ENCODE results near the gene MDM4. TPM values are rescaled to one million over a fixed set of nuclear protein-coding genes. Genes with fewer than 3 reads are reported as not detected.

Gene MDM4
- total RNA-seq, 4 donors from 2014 or later, result 21.6 to 51.1 (median 28.5) TPM

DNA sequence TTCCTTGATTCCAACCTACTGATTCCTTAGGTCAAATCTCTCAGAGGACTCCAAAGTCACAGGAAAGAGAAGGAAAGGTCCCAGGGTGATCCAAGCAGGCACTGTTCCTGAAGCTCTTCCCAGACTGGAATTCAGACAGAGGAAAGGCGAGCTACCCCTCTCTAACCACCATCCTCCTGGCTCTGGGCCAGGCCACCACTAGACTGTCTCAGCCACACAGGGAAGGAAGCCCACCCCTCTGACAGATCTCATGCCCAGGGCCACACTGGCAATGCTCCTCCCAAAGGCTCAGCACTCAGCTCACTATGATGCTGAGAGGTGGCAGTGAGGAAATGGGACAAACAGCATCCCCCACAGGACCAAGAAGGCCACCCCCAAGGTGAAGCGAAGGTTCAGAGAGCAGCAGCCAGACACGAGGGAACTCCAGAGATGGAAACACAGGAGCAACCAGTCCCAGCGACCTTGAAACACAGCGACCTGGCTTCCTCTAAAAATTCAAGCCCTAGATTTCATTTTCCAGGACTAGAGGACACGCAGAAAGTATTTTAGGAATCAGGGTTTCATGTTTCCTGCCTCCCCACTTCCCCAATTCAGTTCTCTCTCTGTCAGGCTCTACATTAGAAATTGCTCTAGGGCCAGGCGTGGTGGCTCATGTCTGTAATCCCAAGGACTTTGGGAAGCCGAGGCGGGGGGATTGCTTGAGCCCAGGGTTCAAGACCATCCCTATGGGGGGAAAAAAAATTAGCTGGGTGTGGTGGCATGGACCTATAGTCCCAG lies 40.4 kb upstream of the MDM4 start:
- Histone ChIP-seq H3K27ac (replicated peaks in 1 of 4) (peak overlapping the region in 1 of 4 donors; percentile 39), H3K27me3 (no peaks in the 10 kb centered on the region), H3K4me1 (peaks cover 56 to 57% (median 57%) of the 10 kb centered on the region in 4 donors), H3K9me3 (no peaks in the 10 kb centered on the region), H3K4me3 (no peak overlapping the region), H3K36me3 (no peaks in the 10 kb centered on the region)
- intact Hi-C loops (cut with DNase I), result no loop called here
- TF ChIP-seq, protein P1, sequence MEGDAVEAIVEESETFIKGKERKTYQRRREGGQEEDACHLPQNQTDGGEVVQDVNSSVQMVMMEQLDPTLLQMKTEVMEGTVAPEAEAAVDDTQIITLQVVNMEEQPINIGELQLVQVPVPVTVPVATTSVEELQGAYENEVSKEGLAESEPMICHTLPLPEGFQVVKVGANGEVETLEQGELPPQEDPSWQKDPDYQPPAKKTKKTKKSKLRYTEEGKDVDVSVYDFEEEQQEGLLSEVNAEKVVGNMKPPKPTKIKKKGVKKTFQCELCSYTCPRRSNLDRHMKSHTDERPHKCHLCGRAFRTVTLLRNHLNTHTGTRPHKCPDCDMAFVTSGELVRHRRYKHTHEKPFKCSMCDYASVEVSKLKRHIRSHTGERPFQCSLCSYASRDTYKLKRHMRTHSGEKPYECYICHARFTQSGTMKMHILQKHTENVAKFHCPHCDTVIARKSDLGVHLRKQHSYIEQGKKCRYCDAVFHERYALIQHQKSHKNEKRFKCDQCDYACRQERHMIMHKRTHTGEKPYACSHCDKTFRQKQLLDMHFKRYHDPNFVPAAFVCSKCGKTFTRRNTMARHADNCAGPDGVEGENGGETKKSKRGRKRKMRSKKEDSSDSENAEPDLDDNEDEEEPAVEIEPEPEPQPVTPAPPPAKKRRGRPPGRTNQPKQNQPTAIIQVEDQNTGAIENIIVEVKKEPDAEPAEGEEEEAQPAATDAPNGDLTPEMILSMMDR (IDR thresholded peaks at IDR 0.05), result no peak
- TF ChIP-seq POLR2A (IDR thresholded peaks at IDR 0.05; ENCODE audit: low read depth) (no peak), POLR2AphosphoS5 (IDR thresholded peaks at IDR 0.05) (no peak), EP300 (IDR thresholded peaks at IDR 0.05) (no peak)
- 80% methylated on average over 9 of the region's 9 CpGs for WGBS
- no peak for DNase-seq (ENCODE audit: extremely low spot score)

GRCh38 chr1:204476563-204476962 lies 39.6 kb upstream of the MDM4 start:
- WGBS, result 81% methylated on average over 5 of the region's 5 CpGs
- H3K36me3 ChIP-seq, result no peaks in the 10 kb centered on the region
- H3K27me3 ChIP-seq, result no peaks in the 10 kb centered on the region
- H3K4me3 ChIP-seq, result no peak overlapping the region
- TF ChIP-seq POLR2A (IDR thresholded peaks at IDR 0.05; ENCODE audit: low read depth) (no peak), POLR2AphosphoS5 (IDR thresholded peaks at IDR 0.05) (no peak), EP300 (IDR thresholded peaks at IDR 0.05) (no peak)
- TF ChIP-seq, protein P1 (IDR thresholded peaks at IDR 0.05), result no peak
- H3K9me3 ChIP-seq, result no peaks in the 10 kb centered on the region
- intact Hi-C loops (cut with DNase I), result no loop called here
- DNase-seq (ENCODE audit: extremely low spot score), result no peak
- no peak overlapping the region for H3K27ac ChIP-seq (replicated peaks in 1 of 4)
- H3K4me1 ChIP-seq, result peaks cover 63 to 65% (median 64%) of the 10 kb centered on the region in 4 donors

- Histone ChIP-seq H3K4me3 (no peak overlapping the region), H3K9me3 (no peaks in the 10 kb centered on the region), H3K4me1 (peaks cover 69 to 71% (median 70%) of the 10 kb centered on the region in 4 donors), H3K27ac (replicated peaks in 1 of 4) (no peak overlapping the region), H3K27me3 (no peaks in the 10 kb centered on the region), H3K36me3 (no peaks in the 10 kb centered on the region)
- 52% methylated on average over 4 of the region's 5 CpGs for WGBS
- intact Hi-C loops (cut with DNase I), result no loop called here
- DNase-seq (ENCODE audit: extremely low spot score), result no peak
- TF ChIP-seq POLR2AphosphoS5 (IDR thresholded peaks at IDR 0.05) (no peak), POLR2A (IDR thresholded peaks at IDR 0.05; ENCODE audit: low read depth) (no peak), EP300 (IDR thresholded peaks at IDR 0.05) (no peak)
- TF ChIP-seq, protein P1 (IDR thresholded peaks at IDR 0.05), result no peak
These were observed 39.0 kb upstream of the MDM4 start for GRCh38 chr1:204477036-204477740.

DNA sequence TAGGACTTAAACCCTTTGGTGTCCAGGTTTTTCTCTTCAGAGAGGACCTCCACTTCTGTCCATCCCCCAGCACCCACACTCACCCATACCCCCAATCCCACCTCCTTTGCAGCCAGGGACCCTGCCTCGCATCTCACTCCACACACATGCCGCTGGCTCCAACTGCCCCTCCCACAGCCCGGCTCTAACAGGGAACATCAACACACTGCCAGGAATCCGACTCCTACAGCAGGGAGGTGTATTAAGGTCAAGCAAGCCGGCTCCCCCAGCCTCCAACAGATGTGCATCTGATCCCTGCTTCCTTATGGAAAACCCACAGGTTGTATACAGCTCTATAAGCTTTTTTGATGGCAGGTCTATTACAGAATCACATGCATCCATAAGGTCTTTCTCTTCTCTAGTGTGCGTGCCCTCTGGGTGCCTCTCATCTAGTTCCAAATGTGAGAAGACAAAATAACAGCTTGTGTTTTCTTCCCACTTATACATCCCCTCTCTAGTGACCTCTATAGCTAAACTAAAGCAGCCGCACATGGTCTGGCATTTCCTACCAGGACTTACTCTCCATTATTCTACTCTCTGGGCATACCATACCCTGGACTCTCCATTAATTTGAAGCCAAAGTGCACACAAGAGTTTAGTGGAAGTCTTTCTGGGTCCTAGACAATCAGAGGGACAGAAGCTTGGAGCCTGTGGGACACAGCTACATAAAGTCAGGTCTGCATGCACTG lies 37.9 kb upstream of the MDM4 start:
- peaks cover 78 to 82% (median 79%) of the 10 kb centered on the region in 4 donors for H3K4me1 ChIP-seq
- TF ChIP-seq, protein P1 (IDR thresholded peaks at IDR 0.05), result no peak
- no peak for TF ChIP-seq POLR2AphosphoS5 (IDR thresholded peaks at IDR 0.05)
- TF ChIP-seq EP300 (IDR thresholded peaks at IDR 0.05), result no peak
- TF ChIP-seq POLR2A (IDR thresholded peaks at IDR 0.05; ENCODE audit: low read depth), result no peak
- no peak overlapping the region for H3K4me3 ChIP-seq
- H3K36me3 ChIP-seq, result no peaks in the 10 kb centered on the region
- intact Hi-C loops (cut with DNase I), result no loop called here
- H3K27ac ChIP-seq (replicated peaks in 1 of 4), result no peak overlapping the region
- no peak for DNase-seq (ENCODE audit: extremely low spot score)
- no peaks in the 10 kb centered on the region for H3K9me3 ChIP-seq
- H3K27me3 ChIP-seq, result no peaks in the 10 kb centered on the region
- 56% methylated on average over 7 of the region's 7 CpGs for WGBS
